Neutrophil (primary cell): Measurements from ENCODE around the gene RASSF4.

Source experiments
- H3K27ac ChIP-seq: fragments of 200-600 bp; sonication (generic); 2 replicates; pipeline ENCODE4 v1.5.1; 2016; ENCODE audit warnings: mild to moderate bottlenecking, moderate library complexity
- H3K27me3 ChIP-seq: fragments of 200-600 bp; sonication (generic); 2 replicates; pipeline ENCODE4 v1.6.0; 2016; ENCODE audit warnings: mild to moderate bottlenecking
- H3K36me3 ChIP-seq: fragments of 200-600 bp; sonication (generic); 2 replicates; pipeline ENCODE4 v1.5.1; 2017
- H3K4me1 ChIP-seq, 2 experiments: fragments of 200-600 bp in 1 of 2; sonication (generic) in 1 of 2; 1 replicate in 1 of 2; 2 replicates in 1 of 2; pipeline versions ENCODE4 v1.5.1 to v1.6.1; 2013 to 2016; ENCODE audit warnings: low read depth in 1 of 2, low read length in 1 of 2, mild to moderate bottlenecking in 1 of 2, moderate library complexity in 1 of 2; ENCODE audit not compliant: control insufficient read depth in 1 of 2, insufficient read depth in 1 of 2
- H3K4me3 ChIP-seq, 2 experiments: fragments of 200-600 bp in 1 of 2; sonication (generic) in 1 of 2; 1 replicate in 1 of 2; 2 replicates in 1 of 2; pipeline ENCODE4 v1.5.1; 2013 to 2016; ENCODE audit warnings: low read depth in 1 of 2, low read length in 1 of 2, mild to moderate bottlenecking in 1 of 2, moderate library complexity in 1 of 2
- H3K9me3 ChIP-seq: fragments of 200-600 bp; sonication (generic); 2 replicates; pipeline ENCODE4 v1.5.1; 2016
- TF ChIP-seq, protein P1 (sequence below): fragments of 200-600 bp; sonication (generic); IDR thresholded peaks from 2 replicates; pipeline ENCODE4 v1.5.1; 2016; ENCODE audit warnings: antibody characterized with exemption

Gene RASSF4

DNA sequence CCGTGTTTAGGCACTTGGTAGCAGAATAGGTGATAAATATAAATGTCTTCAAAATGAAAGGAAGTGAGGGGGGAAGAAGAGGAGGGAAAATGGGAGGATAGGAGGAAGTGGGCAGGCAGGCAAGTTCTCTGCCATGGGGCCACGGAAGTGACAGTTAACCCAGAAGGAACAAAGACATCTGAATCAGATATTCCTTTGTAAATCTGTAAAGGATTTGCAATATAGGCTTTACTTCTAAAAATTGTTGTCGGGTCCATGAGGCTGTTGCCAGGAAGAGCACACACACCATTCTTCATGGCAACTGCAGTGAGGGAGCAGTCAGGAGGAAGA is 23.7 kb upstream of the RASSF4 start:
- H3K4me3 ChIP-seq: no peak overlapping the region
- no peaks in the 10 kb centered on the region for H3K27me3 ChIP-seq
- peaks cover 40 to 46% of the 10 kb centered on the region in 2 experiments for H3K4me1 ChIP-seq
- no peaks in the 10 kb centered on the region for H3K9me3 ChIP-seq
- TF ChIP-seq, protein P1, sequence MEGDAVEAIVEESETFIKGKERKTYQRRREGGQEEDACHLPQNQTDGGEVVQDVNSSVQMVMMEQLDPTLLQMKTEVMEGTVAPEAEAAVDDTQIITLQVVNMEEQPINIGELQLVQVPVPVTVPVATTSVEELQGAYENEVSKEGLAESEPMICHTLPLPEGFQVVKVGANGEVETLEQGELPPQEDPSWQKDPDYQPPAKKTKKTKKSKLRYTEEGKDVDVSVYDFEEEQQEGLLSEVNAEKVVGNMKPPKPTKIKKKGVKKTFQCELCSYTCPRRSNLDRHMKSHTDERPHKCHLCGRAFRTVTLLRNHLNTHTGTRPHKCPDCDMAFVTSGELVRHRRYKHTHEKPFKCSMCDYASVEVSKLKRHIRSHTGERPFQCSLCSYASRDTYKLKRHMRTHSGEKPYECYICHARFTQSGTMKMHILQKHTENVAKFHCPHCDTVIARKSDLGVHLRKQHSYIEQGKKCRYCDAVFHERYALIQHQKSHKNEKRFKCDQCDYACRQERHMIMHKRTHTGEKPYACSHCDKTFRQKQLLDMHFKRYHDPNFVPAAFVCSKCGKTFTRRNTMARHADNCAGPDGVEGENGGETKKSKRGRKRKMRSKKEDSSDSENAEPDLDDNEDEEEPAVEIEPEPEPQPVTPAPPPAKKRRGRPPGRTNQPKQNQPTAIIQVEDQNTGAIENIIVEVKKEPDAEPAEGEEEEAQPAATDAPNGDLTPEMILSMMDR: no peak
- H3K27ac ChIP-seq: no peak overlapping the region
- no peaks in the 10 kb centered on the region for H3K36me3 ChIP-seq

DNA sequence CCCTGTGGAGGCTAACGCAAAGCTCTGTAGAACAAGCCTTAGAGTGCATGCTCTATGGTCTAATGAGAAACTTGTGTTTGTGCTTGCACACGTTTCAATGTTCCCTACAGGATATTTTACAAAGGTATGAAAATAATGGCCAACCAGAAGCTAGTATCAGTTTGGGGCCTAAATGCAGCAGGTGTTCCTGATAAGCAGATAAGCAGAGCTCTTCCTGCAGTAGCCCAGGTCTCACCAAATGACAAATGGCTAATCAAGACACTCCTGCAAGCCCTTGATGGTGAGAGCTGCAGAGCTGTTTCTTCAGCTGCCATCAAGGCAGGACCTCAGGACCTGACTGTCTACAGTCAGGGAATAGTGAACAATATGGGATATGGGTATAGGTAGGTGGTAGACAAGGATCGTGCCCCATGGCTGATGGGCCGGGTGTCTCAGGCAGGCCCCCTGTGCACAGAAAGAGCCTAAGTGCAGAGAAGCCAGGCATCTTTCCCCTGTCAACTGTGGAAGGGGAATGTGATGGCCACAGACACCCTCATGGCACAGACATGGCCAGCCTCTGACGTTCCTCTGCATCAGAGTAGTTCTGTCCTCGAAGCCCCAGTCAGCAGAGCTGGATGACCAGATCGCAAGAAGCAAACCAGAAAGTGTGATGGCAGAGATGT is 23.2 kb upstream of the RASSF4 start:
- no peaks in the 10 kb centered on the region for H3K9me3 ChIP-seq
- TF ChIP-seq, protein P1: no peak
- no peak overlapping the region for H3K4me3 ChIP-seq
- H3K4me1 ChIP-seq: peaks cover 40 to 46% of the 10 kb centered on the region in 2 experiments
- H3K27me3 ChIP-seq: no peaks in the 10 kb centered on the region
- no peak overlapping the region for H3K27ac ChIP-seq
- no peaks in the 10 kb centered on the region for H3K36me3 ChIP-seq

DNA sequence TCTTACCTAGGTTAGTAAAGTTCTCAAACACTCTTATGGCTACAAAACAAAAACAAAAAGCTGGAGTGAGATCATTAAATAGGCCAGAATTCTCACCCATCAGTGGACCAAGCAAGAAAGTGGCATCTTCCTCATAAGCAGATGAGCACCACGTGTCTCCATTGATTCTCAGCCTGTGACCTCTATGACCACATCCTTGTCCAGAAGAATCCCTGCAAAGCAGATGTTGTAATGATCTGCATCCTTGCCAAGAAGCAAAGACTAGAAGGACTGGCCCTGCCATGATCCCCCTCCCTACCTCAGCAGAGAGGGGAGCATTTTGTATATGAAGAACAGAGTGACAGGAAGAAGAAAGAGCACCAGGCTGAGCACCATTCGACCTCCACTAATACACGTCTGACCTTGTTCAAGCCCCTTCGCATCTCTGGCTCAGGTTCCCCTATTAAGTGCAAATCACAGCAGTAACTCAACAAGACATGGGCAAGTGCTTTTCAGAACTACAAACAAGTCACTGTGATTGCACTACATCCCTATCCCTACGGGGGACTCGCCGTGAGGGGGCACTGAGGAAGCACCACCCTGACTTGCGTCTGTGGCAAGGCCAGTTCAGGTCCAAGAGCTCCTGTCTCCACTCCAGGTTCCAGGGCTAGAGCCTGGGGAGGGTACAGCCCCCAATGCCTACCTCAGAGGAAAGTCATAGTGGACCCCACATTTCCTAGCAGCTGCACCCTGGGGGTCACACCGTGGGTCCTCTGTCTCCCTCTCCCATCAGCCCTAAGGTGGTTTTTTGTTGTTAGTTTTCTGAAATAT is 22.2 kb upstream of the RASSF4 start:
- H3K27ac ChIP-seq: no peak overlapping the region
- H3K27me3 ChIP-seq: no peaks in the 10 kb centered on the region
- H3K4me3 ChIP-seq: no peak overlapping the region
- TF ChIP-seq, protein P1: no peak
- H3K4me1 ChIP-seq: peaks cover 40 to 45% of the 10 kb centered on the region in 2 experiments
- no peaks in the 10 kb centered on the region for H3K36me3 ChIP-seq
- H3K9me3 ChIP-seq: no peaks in the 10 kb centered on the region

DNA sequence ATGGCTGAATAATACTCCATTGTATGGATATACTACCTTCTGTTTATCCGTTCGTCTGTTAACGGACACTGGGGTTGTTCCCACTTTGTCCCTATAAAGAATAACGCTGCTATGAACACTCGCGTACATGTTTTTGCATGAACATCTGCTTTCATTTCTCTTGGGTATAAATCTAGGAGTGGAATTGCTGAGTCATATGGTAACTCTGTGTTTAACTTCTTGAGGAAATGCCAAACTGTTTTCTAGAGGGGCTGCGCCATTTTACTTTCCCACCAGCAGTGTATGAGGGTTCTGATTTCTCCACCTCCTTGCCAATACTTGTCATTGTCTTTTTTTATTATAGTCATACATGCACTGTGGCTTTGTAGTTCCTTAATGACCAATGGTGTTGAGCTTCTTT is 20.6 kb upstream of the RASSF4 start:
- Histone ChIP-seq H3K9me3 (no peaks in the 10 kb centered on the region), H3K4me1 (peaks cover 34 to 40% of the 10 kb centered on the region in 2 experiments), H3K36me3 (no peaks in the 10 kb centered on the region), H3K4me3 (no peak overlapping the region), H3K27ac (no peak overlapping the region), H3K27me3 (no peaks in the 10 kb centered on the region)
- TF ChIP-seq, protein P1: no peak

DNA sequence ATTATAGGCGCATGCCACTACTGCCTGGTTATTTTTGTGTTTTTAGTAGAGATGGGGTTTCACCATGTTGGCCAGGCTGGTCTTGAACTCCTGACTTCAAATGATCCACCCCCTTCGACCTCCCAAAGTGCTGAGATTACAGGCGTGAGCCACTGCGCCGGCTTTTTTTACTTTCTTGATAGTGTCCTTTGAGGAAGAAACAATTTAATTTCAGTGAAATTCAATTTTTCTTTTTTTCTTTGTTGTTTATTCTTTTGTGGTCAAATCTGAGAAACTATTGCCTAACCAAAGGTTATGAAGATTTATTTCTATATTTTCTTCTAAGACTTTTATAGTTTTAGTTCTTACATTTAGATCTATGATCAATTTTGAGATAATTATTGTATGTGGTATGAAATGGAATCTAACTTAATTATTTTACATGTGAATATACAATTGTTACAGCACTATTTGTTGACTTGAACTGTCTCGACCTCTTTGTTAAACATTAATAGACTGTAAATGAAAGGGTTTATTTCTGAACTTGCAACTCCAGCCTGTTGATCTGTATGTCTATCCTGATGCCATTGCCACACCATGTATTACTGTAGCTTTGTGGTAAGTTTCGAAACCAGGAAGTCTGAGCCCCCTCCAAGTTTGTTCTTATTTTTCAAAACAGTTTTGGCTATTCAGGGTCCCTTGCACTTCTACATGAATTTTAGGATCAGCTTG is 19.8 kb upstream of the RASSF4 start:
- Histone ChIP-seq H3K4me3 (no peak overlapping the region), H3K27me3 (no peaks in the 10 kb centered on the region), H3K9me3 (no peaks in the 10 kb centered on the region), H3K36me3 (no peaks in the 10 kb centered on the region), H3K4me1 (peaks cover 29 to 38% of the 10 kb centered on the region in 2 experiments), H3K27ac (no peak overlapping the region)
- TF ChIP-seq, protein P1: no peak
